ENCODE results near the gene SUSD1. TPM values are rescaled to one million over a fixed set of nuclear protein-coding genes. Genes with fewer than 3 reads are reported as not detected.

Gene SUSD1
- polyA plus RNA-seq, 1 donor from 2014 or later = 2.0 TPM

- H3K79me2 ChIP-seq (replicated peaks; ENCODE audit: insufficient read depth, low read length) = no peaks in the 10 kb centered on the region
- H3K9me3 ChIP-seq (ENCODE audit: low read length) = no peaks in the 10 kb centered on the region
- H3K27ac ChIP-seq (ENCODE audit: low read length) = no peak overlapping the region
- no peak overlapping the region for H3K9ac ChIP-seq (ENCODE audit: low read length)
- no peaks in the 10 kb centered on the region for H3F3A ChIP-seq (ENCODE audit: insufficient read depth, low read length, poor library complexity, severe bottlenecking)
- no peaks in the 10 kb centered on the region for H3K27me3 ChIP-seq (ENCODE audit: insufficient read depth, low read depth, low read length)
- TF ChIP-seq MXI1 (conservative IDR thresholded peaks at IDR 0.05; ENCODE audit: poor library complexity, severe bottlenecking) (no peak), TAF1 (IDR thresholded peaks at IDR 0.05; ENCODE audit: low read depth) (no peak), EP300 (conservative IDR thresholded peaks at IDR 0.05; ENCODE audit: poor library complexity, severe bottlenecking) (no peak), SMC3 (conservative IDR thresholded peaks at IDR 0.05; ENCODE audit: poor library complexity) (no peak), POLR2AphosphoS5 (IDR thresholded peaks at IDR 0.05) (no peak), CTCF (IDR thresholded peaks at IDR 0.05; ENCODE audit: poor library complexity, severe bottlenecking) (no peak), RAD21 (conservative IDR thresholded peaks at IDR 0.05) (no peak), EZH2 (IDR thresholded peaks at IDR 0.05; ENCODE audit: borderline replicate concordance, insufficient read depth, low read length, poor library complexity, severe bottlenecking) (no peak)
- TF ChIP-seq, protein P1, sequence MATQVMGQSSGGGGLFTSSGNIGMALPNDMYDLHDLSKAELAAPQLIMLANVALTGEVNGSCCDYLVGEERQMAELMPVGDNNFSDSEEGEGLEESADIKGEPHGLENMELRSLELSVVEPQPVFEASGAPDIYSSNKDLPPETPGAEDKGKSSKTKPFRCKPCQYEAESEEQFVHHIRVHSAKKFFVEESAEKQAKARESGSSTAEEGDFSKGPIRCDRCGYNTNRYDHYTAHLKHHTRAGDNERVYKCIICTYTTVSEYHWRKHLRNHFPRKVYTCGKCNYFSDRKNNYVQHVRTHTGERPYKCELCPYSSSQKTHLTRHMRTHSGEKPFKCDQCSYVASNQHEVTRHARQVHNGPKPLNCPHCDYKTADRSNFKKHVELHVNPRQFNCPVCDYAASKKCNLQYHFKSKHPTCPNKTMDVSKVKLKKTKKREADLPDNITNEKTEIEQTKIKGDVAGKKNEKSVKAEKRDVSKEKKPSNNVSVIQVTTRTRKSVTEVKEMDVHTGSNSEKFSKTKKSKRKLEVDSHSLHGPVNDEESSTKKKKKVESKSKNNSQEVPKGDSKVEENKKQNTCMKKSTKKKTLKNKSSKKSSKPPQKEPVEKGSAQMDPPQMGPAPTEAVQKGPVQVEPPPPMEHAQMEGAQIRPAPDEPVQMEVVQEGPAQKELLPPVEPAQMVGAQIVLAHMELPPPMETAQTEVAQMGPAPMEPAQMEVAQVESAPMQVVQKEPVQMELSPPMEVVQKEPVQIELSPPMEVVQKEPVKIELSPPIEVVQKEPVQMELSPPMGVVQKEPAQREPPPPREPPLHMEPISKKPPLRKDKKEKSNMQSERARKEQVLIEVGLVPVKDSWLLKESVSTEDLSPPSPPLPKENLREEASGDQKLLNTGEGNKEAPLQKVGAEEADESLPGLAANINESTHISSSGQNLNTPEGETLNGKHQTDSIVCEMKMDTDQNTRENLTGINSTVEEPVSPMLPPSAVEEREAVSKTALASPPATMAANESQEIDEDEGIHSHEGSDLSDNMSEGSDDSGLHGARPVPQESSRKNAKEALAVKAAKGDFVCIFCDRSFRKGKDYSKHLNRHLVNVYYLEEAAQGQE (IDR thresholded peaks at IDR 0.05; ENCODE audit: borderline replicate concordance) = no peak
- no peaks in the 10 kb centered on the region for H3K36me3 ChIP-seq (ENCODE audit: insufficient read depth, low read length)
- no peaks in the 10 kb centered on the region for H4K20me1 ChIP-seq (ENCODE audit: insufficient read depth)
- H3K9me2 ChIP-seq (ENCODE audit: insufficient read depth, low read length) = no peaks in the 10 kb centered on the region
- H3K4me3 ChIP-seq (ENCODE audit: low read length) = no peak overlapping the region
- no peak overlapping the region for H3K4me2 ChIP-seq (ENCODE audit: low read length)
- no peak overlapping the region for H2AFZ ChIP-seq (ENCODE audit: low read depth, low read length)
These were observed 111.9 kb downstream of the SUSD1 start for GRCh38 chr9:112063151-112063550.

DNA sequence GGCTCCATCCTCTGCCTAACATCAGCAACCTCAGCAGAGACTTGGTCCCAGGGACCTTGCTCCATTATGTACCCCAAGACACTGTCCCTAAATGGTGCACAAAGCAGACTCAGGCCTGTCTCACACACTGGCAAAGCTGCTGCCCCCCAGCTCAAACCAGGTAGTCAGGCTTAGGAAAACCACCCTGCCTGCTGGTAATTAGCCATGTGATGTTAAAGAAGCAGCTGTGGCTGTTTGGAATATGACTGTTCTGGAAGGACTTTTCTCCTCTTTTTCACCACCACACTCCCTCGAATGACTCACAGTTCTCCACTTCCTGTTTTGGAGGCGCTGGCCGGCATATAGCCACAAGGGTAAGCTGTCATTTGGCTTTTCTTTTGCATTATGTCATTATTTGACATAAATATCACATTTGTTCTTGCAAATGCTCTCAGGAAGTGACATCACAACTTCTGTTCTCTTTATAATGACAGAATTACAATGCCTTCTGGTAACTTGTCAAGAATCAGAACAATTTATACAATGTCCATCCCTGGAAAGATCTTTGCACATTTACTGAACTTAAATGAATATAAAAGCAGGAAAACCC lies 113.9 kb downstream of the SUSD1 start:
- no peak overlapping the region for H3K4me3 ChIP-seq (ENCODE audit: low read length)
- no peaks in the 10 kb centered on the region for H3K9me3 ChIP-seq (ENCODE audit: low read length)
- no peaks in the 10 kb centered on the region for H3K27me3 ChIP-seq (ENCODE audit: insufficient read depth, low read depth, low read length)
- no peak overlapping the region for H3K9ac ChIP-seq (ENCODE audit: low read length)
- H3F3A ChIP-seq (ENCODE audit: insufficient read depth, low read length, poor library complexity, severe bottlenecking) = no peaks in the 10 kb centered on the region
- H3K79me2 ChIP-seq (replicated peaks; ENCODE audit: insufficient read depth, low read length) = no peaks in the 10 kb centered on the region
- TF ChIP-seq EP300 (conservative IDR thresholded peaks at IDR 0.05; ENCODE audit: poor library complexity, severe bottlenecking) = no peak
- no peak for TF ChIP-seq EZH2 (IDR thresholded peaks at IDR 0.05; ENCODE audit: borderline replicate concordance, insufficient read depth, low read length, poor library complexity, severe bottlenecking)
- no peak for TF ChIP-seq MXI1 (conservative IDR thresholded peaks at IDR 0.05; ENCODE audit: poor library complexity, severe bottlenecking)
- no peak for TF ChIP-seq SMC3 (conservative IDR thresholded peaks at IDR 0.05; ENCODE audit: poor library complexity)
- TF ChIP-seq, protein P1 (IDR thresholded peaks at IDR 0.05; ENCODE audit: borderline replicate concordance) = no peak
- no peaks in the 10 kb centered on the region for H3K36me3 ChIP-seq (ENCODE audit: insufficient read depth, low read length)
- no peaks in the 10 kb centered on the region for H4K20me1 ChIP-seq (ENCODE audit: insufficient read depth)
- no peak overlapping the region for H3K4me2 ChIP-seq (ENCODE audit: low read length)
- H3K27ac ChIP-seq (ENCODE audit: low read length) = no peak overlapping the region
- no peak overlapping the region for H2AFZ ChIP-seq (ENCODE audit: low read depth, low read length)
- no peaks in the 10 kb centered on the region for H3K9me2 ChIP-seq (ENCODE audit: insufficient read depth, low read length)

All from neural cell (in vitro differentiated cells).